GM19239 (cell line): ENCODE measurements around the gene NAALADL2.

Source experiments
- DNase-seq: peaks from one replicate; pipeline ENCODE4 v3.0.0; 2011; ENCODE audit warnings: low spot score; ENCODE audit not compliant: insufficient read length
- FAIRE-seq: peaks from 2 replicates; lab custom pipeline; 2011; peaks lifted over from hg19 to GRCh38; lab: Jason Lieb, UNC

Gene NAALADL2

DNA sequence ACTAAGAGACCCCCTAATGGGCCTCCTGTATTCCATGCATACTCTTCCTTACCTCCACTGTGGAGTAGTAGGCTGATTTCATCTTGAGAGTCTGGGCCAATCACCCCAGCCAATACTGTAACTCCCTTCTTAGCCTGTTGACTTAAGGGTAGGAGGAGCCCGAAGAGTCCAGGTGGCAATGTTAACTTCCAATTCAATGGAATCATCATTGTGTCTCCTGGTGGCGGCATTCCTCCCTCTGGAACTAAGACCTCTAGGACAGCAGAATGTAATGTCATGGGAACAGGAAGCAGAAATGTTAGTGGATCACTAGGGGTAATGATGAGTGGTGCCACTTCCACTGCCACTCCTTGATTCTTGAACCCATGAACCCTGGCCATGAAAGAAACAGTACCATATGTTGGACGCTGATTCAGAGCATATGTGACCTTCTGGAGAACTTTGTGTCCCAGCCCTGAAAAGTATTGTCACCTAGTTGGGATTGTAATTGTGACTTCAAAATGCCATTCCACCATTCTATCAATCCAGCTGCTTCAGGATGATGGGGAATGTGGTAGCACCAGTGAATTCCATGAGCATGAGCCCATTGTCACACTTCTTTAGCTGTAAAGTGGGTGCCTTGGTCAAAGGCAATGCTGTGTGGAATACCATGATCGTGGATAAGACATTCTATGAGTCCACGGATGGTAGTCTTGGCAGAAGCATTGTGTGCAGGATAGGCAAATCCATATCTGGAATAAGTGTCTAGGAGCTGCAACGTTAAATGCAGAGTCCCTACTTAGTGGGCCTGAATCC lies 24.9 kb downstream of the NAALADL2 start:
- DNase-seq (no peak), FAIRE-seq (no peak)

DNA sequence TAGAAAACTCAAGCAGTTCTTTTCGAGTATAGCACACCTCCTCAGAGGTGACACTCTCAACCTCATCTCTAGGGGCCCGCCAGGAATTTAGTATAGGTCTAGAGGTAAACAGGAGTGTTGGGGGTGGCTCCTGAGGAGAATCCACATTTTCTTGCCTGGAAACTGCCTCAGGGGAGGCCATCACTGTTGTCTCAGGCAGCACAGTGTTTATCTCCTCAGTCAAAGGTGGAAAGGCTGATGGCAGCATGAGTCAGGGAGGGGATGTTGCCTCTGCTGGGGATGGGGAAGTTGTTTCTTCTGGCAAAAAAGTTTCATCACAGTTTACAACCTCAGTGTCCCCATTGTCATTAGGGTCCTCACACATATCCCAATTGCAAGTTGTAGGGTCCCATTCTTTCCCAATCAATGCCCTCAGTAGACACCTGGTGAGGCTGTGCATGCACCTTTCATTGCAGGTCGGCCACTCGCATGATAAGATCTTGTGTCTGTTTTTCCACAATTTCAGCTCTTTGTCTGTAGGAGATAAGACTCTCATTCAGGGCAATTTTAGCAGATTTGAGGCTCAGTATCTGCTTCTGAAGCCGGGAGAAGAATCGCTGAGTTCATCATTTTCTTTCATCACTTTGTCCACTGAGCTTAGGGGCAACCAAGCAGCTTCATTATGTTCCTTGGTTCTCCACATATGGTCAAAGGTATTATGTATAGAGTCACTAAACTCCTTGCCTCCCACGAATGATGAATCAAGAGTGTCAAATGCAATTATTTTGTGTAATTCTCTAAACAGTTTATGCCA lies 25.8 kb downstream of the NAALADL2 start:
- DNase-seq, result no peak
- no peak for FAIRE-seq

DNA sequence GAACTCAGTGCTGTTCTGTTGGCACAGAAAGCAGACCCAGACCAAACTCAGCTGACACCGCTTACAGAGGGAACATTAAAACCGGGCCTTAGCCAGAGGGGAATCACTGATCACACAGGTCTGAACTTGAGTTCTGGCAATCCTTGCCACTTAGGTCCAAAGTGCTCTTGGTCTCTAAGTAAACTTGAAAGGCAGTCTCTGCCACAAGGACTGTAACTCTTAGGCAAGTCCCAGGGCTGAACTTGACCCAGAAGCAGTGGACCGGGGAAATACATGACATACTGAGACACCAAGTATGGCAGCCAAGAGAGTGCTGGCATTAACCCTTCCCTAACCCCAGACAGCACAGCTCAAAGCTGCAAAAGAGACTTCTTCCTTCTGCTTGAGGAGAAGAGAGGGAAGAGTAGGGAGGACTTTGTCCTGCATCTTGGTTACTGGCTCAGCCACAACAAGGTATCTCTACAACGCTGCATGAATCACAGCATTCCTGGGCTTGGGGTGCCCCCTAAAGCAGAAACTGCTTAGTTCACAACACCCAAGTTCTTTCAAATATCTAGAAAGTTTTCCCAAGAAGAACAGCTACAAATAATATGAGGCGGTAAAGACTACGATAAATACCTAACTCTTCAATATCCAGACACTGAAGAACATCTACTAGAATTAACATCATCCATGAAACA lies 32.5 kb downstream of the NAALADL2 start:
- no peak for FAIRE-seq
- no peak for DNase-seq

DNA sequence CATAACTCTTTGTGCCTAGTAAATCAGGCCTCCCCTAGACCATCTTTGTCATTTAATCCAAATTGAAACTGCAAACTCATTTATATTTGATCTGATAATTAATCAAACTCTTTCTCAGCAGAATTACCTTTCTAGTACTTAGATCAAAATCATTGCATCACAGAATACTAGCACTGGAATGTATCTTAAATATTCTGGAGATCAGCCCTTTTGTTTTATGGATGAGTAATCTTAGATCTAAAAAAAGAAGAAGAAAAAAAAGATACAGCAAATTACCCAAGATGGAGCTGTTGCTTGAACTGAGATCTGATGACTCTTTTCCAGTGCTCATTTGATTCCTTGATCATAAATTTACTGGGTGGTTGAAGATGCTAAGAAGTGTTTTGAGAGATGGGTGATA lies 47.9 kb downstream of the NAALADL2 start:
- no peak for FAIRE-seq

DNA sequence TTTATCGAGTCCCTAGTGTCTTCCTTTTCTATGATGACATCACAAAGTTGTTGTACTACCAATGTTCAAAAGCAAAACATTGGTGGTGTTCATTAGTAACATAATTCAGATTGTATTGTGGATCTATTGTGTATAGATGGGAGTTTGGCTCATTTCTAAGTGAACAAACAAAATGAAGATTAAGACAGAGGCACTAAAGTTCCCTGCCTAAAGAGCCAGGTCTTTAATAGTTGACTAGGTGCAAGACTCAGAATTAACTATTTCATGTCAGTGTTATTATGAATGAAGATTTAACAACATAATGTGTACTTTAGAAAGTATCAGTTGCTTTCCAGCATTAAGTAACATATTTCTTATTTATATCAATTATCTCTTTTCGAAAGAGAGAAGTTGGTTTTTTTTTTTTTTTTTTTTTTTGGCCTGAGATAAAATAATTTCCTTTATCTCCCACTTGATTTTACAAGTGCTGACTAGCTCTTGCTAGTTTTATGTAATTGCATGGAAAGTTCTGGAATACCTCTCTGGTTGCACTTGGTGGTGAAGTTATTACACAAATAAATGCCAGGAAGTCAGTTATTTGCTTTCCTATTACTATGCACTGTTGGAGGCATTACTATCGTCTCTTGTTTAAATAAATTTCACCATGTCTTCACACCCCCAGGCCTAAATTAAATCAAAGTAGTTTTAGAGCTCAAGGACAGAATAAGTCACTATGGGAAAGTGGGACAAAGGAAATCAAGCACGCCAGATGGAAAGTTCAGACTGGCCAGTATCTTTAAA lies 48.7 kb downstream of the NAALADL2 start:
- no peak for DNase-seq
- FAIRE-seq, result no peak

More for the DNA sequence above, 47.9 kb downstream of the NAALADL2 start:
- DNase-seq, result no peak

DNA sequence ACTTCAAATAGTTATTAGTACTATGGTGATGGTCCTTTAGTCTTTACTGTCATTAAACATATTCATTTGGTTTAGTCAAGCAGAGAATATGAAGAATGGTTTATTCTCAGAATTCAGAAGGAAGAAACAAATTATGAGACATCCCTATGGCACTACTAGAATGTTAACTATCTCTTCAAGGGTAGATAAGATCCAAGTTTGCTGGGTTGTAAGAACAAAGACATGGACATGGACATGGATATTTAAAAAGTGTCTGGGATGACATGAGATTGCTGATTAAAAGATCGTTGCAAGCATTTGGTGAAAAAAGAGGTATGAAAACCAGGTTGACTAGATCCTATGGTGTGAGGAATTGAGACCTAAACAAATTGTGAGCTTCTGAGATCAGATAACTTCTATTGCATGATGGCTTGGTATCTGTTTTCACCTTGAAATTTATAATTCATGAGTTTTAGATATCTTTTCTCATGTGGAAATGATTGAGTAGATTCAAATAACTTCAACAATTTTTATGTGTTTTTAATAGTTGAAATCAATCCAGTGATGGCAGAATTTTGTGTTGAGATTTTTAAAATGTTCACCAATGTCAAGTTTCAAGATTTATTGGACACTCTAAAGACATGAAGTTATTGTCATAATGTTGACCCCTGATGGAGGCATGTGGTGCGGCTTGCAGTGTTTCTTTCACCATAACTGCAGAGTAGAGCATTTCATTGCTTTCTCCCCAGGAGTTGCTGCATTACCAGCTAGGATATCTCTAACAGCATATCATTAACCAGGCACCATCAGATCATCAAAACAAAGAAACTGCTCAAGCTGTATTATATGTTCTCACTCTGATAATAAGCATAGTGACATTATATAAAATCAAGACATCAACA lies 72.6 kb downstream of the NAALADL2 start:
- FAIRE-seq, result no peak
- DNase-seq, result no peak

DNA sequence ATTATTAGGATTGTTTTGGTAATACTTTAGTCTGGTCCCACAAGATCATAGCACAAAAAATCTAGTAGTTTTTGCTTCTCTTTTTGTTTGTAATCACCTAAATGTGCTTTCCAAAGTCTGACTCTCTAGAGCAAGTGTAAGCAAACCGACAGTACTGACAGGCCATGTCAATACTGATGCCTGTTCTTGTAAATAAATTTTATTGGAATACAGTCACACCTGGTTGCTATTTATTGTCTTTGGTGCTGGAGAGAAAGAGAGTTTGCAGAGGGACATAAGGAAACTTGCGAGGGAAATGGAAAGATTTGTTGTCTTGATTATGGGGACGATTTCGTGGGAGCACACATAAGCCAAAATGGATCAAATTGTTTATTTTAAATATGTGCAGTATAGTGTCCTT lies 77.5 kb downstream of the NAALADL2 start:
- no peak for FAIRE-seq
- DNase-seq, result no peak

DNA sequence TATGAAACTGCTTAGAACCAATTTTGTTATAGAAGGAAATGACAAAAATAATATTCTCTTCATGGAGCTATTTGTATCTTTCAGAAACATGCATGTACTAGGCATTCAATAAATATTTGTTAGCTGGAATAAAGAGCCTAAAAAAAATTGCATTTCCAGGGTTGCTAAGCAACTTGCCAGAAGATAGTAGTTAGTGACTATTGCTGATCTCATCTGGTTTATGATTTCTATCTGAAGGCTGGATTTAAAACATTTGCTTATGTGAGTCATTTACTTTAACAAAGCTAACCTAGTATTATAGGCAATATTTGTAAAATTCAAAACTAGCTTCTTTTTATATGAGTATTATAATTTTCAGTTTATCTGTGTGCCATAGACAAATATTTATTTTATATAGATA lies 78.3 kb downstream of the NAALADL2 start:
- DNase-seq (no peak), FAIRE-seq (no peak)

DNA sequence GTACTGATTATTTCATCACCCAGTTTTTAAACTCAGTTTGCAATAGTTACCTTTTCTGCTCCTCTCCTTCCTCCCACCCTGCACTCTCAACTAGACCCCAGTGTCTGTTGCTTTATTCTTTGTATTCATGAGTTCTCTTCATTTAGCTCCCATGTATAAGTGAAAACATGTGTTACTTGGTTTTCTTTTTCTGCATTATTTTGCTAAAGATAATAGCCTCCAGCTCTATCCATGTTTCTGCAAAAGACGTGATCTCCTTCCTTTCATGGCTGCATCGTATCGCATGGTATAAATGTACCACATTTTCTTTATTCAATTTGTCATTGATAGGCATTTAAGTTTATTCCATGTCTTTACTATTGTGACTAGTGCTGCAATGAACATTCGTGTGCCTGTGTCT lies 79.0 kb downstream of the NAALADL2 start:
- FAIRE-seq (no peak), DNase-seq (no peak)

DNA sequence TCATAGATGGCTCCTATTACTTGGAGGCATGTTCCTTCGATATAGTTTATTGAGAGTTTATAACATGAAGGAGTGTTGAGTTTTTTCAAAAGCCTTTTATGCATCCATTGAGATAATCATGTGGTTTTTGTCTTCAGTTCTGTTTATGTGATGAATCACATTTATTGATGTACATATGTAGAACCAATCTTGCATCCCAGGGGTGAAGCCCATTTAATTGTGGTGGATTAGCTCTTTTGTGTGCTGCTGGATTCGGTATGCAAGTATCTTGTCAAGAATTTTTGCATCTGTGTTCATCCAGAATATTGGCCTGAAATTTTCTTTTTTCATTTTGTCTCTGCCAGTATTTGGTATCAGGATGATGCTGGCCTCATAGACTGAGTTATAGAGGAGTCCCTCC lies 81.0 kb downstream of the NAALADL2 start:
- no peak for DNase-seq
- FAIRE-seq, result no peak

DNA sequence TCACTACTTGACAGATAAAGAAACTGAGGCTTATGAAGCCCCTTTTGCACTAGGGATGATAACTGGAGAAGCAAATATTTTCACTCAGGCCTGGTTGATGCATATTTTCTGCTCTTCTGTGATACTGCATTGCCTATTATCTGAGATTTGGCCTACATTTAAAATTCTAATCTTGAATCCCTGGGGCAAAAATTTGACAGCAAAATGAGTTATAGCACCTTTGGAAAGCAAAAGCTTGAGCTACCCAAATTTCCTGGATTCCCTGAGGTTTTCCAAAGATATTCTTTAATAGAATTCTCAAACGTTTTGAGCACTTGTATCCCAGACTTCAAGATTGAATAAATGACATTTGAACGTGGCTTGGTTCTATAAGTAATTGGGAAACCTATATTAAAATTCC lies 86.1 kb downstream of the NAALADL2 start:
- no peak for DNase-seq
- no peak for FAIRE-seq

DNA sequence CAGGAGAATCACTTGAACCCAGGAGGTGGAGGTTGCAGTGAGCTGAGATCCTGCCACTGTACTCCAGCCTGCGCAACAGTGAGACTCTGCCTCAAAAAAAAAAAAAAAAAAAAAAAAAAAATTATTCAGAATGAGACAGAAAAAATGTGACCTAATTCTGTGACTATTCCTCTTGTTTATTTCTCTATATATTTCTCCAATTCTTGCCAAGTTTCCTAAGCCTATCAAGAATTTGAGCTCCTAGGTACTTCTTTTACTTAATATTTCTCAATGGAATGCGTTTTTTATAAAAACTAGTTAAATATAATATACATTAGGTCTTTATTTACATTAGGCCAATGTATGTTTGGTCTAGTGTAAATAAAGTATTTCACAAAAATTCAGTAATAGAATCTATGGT lies 86.8 kb downstream of the NAALADL2 start:
- DNase-seq (no peak), FAIRE-seq (no peak)

DNA sequence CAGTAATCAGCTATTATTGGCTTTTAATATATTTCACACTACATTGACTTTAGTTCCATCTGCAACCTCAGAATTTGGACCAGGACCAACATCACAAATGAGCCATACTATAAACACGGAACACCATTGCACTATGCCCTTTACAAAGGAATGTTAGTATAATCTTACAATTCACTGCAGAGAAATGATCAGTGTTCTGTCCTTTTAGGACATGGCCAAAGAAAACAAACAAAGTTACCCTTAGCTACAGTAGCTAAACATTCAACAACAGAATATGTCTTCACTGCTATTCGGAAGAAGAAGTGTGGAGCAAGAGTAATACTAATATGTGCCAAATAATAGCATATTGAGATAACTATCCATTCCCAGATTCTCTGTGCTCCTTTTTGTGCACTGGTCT lies 90.4 kb downstream of the NAALADL2 start:
- DNase-seq (no peak), FAIRE-seq (no peak)

DNA sequence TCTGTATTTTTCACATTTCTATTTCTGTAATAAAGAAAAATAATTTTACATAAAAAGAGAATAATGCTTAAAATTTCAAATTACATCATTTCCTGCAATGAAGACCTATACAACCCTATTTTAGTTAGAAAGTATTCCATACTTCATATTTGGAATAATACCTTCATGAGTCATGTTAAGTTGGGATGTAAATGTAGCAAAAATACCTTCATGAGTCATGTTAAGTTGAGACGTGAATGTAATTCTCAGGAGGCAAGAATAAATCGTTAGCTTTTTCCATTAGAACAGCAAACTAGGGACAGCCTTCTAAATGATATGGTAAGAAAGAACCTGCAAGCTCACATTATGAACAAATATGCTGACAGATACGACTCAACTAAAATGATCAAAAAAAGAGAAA lies 91.9 kb downstream of the NAALADL2 start:
- DNase-seq (no peak), FAIRE-seq (no peak)

DNA sequence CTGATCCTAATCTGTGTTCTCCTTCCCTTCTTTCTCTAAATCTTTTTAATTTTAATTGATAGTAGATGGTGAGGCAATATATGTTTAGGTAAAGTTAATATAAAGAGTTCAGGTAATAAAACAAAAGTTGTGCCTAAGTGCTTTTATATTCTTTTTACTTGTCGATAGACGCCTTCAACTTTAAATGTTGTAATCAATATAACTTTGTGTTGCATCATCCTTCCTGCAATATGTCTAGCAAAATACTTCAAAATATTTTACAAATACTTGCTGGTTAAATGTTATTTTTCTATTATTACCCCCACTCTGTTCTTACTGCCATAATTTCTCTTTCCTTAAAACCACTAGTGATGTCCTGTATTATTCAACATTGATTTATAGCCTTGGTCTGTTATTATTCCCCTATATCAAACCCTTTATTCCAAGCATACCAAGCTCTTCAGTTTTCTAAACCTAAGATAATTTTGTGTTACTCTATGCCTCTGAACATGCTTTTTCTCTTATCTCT lies 92.4 kb downstream of the NAALADL2 start:
- DNase-seq (no peak), FAIRE-seq (no peak)

DNA sequence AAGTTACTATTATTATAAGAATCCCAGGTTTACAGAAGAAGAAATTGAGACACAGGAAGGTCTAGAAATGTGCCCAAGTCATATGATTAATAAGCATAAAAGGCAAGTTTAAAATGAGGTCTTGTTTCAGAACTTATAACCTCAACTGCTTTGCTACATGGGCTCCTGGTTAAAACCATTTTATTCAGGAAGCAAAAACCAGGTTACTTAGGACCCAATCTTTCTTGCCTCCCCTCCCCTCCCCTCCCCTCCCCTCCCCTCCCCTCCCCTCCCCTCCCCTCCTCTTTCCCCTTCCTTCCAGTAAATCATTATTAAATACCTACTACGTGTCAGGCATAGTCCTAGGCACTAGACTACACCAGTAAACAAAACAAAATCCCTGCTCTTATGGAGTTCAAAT lies 93.9 kb downstream of the NAALADL2 start:
- DNase-seq (no peak), FAIRE-seq (no peak)

DNA sequence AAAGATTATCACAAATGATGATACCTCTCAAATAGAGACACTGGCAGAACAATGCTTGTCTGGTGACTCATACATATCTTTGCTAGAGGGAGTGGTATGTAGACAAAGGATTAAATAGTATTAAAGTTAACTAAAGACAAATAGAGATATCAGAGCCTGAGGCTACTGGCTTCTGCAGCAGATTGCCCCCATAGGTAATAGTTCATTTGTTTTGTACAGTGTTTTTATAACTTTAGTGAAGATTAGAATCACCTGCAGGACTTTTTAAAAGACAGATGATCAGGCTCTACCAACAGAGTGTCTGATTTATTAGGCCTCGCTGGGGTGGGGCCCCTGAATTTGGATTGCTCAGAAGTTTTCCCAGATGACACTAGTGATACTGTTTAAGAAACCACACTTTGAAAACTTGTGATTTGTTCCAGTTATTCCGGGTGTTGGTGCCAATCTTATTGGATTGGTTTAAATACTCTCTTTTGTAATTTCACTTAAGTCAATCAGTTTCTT lies 96.4 kb downstream of the NAALADL2 start:
- DNase-seq, result no peak

DNA sequence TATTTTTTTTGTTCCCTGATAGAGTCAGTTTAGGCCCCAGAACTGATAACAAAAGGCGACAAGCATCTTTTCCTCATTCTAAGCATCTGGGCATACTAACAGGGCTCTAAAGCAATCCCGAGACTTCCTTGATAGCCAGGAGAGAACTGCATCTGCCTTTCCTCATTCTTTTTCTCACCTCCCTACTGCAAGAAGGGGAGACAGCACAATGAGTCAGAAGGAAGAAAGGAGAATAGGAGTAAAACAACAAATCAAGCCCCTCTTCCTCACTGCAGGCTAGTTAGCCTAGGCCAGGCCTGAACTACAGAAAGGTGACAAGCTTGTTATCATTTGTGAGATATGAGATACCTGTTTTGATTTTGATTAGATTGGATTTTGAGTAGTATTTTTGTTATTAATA lies 97.9 kb downstream of the NAALADL2 start:
- FAIRE-seq, result no peak
- DNase-seq, result no peak

More for the DNA sequence above, 96.4 kb downstream of the NAALADL2 start:
- FAIRE-seq, result no peak

DNA sequence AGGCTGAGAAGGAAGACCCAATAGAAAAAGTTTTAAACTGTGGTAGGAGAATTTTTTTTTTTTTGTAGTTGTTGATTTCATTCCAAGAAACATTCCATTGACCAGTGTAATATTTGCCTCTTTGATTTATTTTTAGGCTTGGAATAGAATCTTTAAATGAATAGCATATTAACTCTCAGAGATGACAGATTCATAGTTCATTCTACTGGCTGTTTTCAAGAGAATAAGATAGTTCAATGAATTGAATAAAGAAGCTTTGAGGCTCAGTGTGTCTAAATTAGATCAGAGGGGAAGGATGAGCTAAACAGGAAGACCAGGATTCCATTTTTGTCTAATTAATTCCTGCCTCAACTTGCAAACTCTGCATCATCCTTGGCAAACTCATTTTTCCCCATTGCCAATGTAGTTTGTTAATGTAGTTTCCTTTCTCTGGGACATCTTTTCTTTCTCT lies 98.4 kb downstream of the NAALADL2 start:
- FAIRE-seq, result no peak
- no peak for DNase-seq
